Neural cell (in vitro differentiated cells): ENCODE data around the gene FGD5. TPM values are rescaled to one million over a fixed set of nuclear protein-coding genes. Genes with fewer than 3 reads are reported as not detected.

Source experiments
- H2AFZ ChIP-seq: fragments of 200-600, 300-800 bp; sonication (generic), shearing (Covaris generic); 2 replicates; pipeline ENCODE4 v1.6.0; 2014; ENCODE audit warnings: low read depth, mild to moderate bottlenecking, antibody characterized with exemption, low read length, moderate library complexity
- H3F3A ChIP-seq: fragments of 200-600 bp; shearing (Covaris generic); 2 replicates; pipeline ENCODE4 v1.6.1; 2016; ENCODE audit warnings: mild to moderate bottlenecking, moderate library complexity, mixed read lengths, antibody characterized with exemption, low read length; ENCODE audit not compliant: insufficient read depth, poor library complexity, severe bottlenecking
- H3K27ac ChIP-seq: fragments of 200-600, 300-800 bp; sonication (generic), shearing (Covaris generic); 2 replicates; pipeline ENCODE4 v1.5.1; 2014; ENCODE audit warnings: mild to moderate bottlenecking, low read length, moderate library complexity
- H3K27me3 ChIP-seq: fragments of 300-800, 200-600 bp; sonication (generic), shearing (Covaris generic); 2 replicates; pipeline ENCODE4 v1.6.0; 2014; ENCODE audit warnings: mild to moderate bottlenecking, low read depth, low read length, moderate library complexity; ENCODE audit not compliant: insufficient read depth
- H3K36me3 ChIP-seq: fragments of 300-800, 200-600 bp; sonication (generic), shearing (Covaris generic); 2 replicates; pipeline ENCODE4 v1.5.1; 2014; ENCODE audit warnings: mild to moderate bottlenecking, antibody characterized with exemption, low read length, moderate library complexity; ENCODE audit not compliant: insufficient read depth
- H3K4me2 ChIP-seq: fragments of 300-800, 200-600 bp; sonication (generic), shearing (Covaris generic); 2 replicates; pipeline ENCODE4 v1.6.0; 2014; ENCODE audit warnings: mild to moderate bottlenecking, low read length
- H3K4me3 ChIP-seq: fragments of 300-800, 200-600 bp; sonication (generic), shearing (Covaris generic); 2 replicates; pipeline ENCODE4 v1.5.1; 2014; ENCODE audit warnings: mild to moderate bottlenecking, low read length, moderate library complexity
- H3K79me2 ChIP-seq: fragments of 200-600 bp; shearing (Covaris generic); replicated peaks from 2 replicates; pipeline ENCODE4 v1.6.0; 2014; ENCODE audit warnings: mild to moderate bottlenecking, low read length, moderate library complexity; ENCODE audit not compliant: insufficient read depth
- H3K9ac ChIP-seq: fragments of 300-800, 200-600 bp; sonication (generic), shearing (Covaris generic); 2 replicates; pipeline ENCODE4 v1.6.1; 2016; ENCODE audit warnings: mild to moderate bottlenecking, low read length, mixed read lengths
- H3K9me2 ChIP-seq: fragments of 200-600 bp; shearing (Covaris generic); 2 replicates; pipeline ENCODE4 v1.6.1; 2016; ENCODE audit warnings: mild to moderate bottlenecking, low read length, mixed read lengths; ENCODE audit not compliant: insufficient read depth
- H3K9me3 ChIP-seq: fragments of 200-600, 300-800 bp; sonication (generic), shearing (Covaris generic); 2 replicates; pipeline ENCODE4 v1.6.1; 2016; ENCODE audit warnings: mild to moderate bottlenecking, mixed run types, low read length, moderate library complexity, mixed read lengths
- H4K20me1 ChIP-seq: fragments of 200-600 bp; shearing (Covaris generic); 2 replicates; pipeline ENCODE4 v1.6.1; 2016; ENCODE audit warnings: mild to moderate bottlenecking, mixed run types; ENCODE audit not compliant: insufficient read depth
- EP300 ChIP-seq: fragments of 450-650 bp; conservative IDR thresholded peaks from 2 replicates; pipeline ENCODE4 v1.6.1; 2014; ENCODE audit warnings: antibody characterized with exemption, mild to moderate bottlenecking, moderate library complexity; ENCODE audit not compliant: poor library complexity, severe bottlenecking
- EZH2 ChIP-seq: fragments of 200-600, 300-800 bp; shearing (Covaris generic), sonication (generic); IDR thresholded peaks from 2 replicates; pipeline ENCODE4 v1.6.1; 2014; ENCODE audit warnings: antibody characterized with exemption, low read length, borderline replicate concordance, mild to moderate bottlenecking; ENCODE audit not compliant: insufficient read depth, poor library complexity, severe bottlenecking
- MXI1 ChIP-seq: fragments of 450-650 bp; conservative IDR thresholded peaks from 2 replicates; pipeline ENCODE4 v1.6.1; 2014; ENCODE audit warnings: antibody characterized with exemption, mild to moderate bottlenecking; ENCODE audit not compliant: poor library complexity, severe bottlenecking
- POLR2AphosphoS5 ChIP-seq: IDR thresholded peaks from 2 replicates; pipeline ENCODE4 v1.6.1; 2012
- RAD21 ChIP-seq: fragments of 450-650 bp; conservative IDR thresholded peaks from 2 replicates; pipeline ENCODE4 v1.6.1; 2014; ENCODE audit warnings: antibody characterized with exemption, mild to moderate bottlenecking, moderate library complexity
- REST ChIP-seq: IDR thresholded peaks from 2 replicates; pipeline ENCODE4 v1.6.1; 2012; ENCODE audit warnings: borderline replicate concordance
- SMC3 ChIP-seq: fragments of 450-650 bp; conservative IDR thresholded peaks from 2 replicates; pipeline ENCODE4 v1.6.1; 2014; ENCODE audit warnings: antibody characterized with exemption, mild to moderate bottlenecking, moderate library complexity; ENCODE audit not compliant: poor library complexity
- TAF1 ChIP-seq: IDR thresholded peaks from 2 replicates; pipeline ENCODE4 v1.6.1; 2012; ENCODE audit warnings: low read depth
- polyA plus RNA-seq: library from polyadenylated mRNA; depleted of rRNA; stranded (reverse); fragments of >200 nt; gene quantifications from 2 replicates; pipeline ENCODE4 v1.2.3, GENCODE V29; 2014
- TF ChIP-seq, protein P1 (sequence below): fragments of 450-650 bp; IDR thresholded peaks from 2 replicates; pipeline ENCODE4 v1.5.1; 2014; ENCODE audit warnings: antibody characterized with exemption, mild to moderate bottlenecking, moderate library complexity; ENCODE audit not compliant: poor library complexity, severe bottlenecking

FGD5 gene
- polyA plus RNA-seq, 1 donor from 2014 or later = not detected

DNA sequence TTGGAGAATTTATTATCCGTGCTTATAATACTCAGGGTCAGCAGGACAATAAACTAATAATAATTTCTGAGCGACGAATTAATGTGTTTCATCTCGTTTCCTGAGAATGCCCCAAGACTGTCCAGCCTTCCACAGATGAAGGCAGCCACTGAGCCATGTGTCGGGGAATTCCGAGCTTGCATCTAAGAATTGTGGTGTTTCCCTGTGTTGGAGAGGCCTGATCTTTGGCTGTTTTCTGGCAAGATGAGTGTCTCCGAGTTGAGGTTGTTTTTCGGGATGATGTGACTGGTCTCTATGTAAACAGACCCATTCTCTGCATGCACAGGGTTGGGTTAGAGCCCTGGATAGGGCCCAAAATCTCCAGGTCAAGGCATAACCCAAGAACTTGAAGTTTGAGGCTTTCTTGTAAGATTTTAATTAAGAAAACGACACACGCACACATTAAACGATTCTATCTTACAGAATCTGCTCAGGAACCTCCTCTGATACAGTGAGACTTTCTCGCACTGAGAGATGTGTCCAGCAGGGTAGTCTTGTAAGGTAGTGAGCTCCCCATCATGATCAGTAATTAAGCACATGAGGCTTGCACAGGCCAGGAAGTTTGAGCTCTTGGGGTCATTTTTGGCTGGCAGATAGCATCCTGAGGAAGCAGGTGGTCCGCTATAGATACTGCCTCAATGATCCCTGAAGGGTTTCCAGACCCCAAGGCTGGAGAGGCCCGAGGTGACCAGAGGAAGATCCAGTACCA, 14.4 kb downstream of the FGD5 start:
- Histone ChIP-seq H3K27ac (no peak overlapping the region), H3K36me3 (no peaks in the 10 kb centered on the region), H3K4me3 (no peak overlapping the region), H3K9me3 (no peaks in the 10 kb centered on the region), H3K9me2 (no peaks in the 10 kb centered on the region), H3K27me3 (no peaks in the 10 kb centered on the region), H4K20me1 (no peaks in the 10 kb centered on the region), H3F3A (no peaks in the 10 kb centered on the region), H3K4me2 (no peak overlapping the region), H2AFZ (no peak overlapping the region), H3K9ac (no peak overlapping the region), H3K79me2 (no peaks in the 10 kb centered on the region)
- TF ChIP-seq TAF1 (no peak), RAD21 (no peak), MXI1 (no peak), POLR2AphosphoS5 (no peak), EP300 (no peak), REST (no peak), EZH2 (no peak), SMC3 (no peak)
- TF ChIP-seq, protein P1, sequence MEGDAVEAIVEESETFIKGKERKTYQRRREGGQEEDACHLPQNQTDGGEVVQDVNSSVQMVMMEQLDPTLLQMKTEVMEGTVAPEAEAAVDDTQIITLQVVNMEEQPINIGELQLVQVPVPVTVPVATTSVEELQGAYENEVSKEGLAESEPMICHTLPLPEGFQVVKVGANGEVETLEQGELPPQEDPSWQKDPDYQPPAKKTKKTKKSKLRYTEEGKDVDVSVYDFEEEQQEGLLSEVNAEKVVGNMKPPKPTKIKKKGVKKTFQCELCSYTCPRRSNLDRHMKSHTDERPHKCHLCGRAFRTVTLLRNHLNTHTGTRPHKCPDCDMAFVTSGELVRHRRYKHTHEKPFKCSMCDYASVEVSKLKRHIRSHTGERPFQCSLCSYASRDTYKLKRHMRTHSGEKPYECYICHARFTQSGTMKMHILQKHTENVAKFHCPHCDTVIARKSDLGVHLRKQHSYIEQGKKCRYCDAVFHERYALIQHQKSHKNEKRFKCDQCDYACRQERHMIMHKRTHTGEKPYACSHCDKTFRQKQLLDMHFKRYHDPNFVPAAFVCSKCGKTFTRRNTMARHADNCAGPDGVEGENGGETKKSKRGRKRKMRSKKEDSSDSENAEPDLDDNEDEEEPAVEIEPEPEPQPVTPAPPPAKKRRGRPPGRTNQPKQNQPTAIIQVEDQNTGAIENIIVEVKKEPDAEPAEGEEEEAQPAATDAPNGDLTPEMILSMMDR = no peak

GRCh38 chr3:14834121-14834520, 15.4 kb downstream of the FGD5 start:
- H3F3A ChIP-seq = no peaks in the 10 kb centered on the region
- TF ChIP-seq, protein P1 = no peak
- TF ChIP-seq REST = no peak
- TF ChIP-seq RAD21 = no peak
- TF ChIP-seq EZH2 = no peak
- TF ChIP-seq MXI1 = no peak
- no peak for TF ChIP-seq EP300
- no peak for TF ChIP-seq SMC3
- TF ChIP-seq POLR2AphosphoS5 = no peak
- no peaks in the 10 kb centered on the region for H3K79me2 ChIP-seq

More at GRCh38 chr3:14834121-14834520, 15.4 kb downstream of the FGD5 start:
- H3K36me3 ChIP-seq = no peaks in the 10 kb centered on the region
- H3K4me2 ChIP-seq = no peak overlapping the region
- H3K9me3 ChIP-seq = no peaks in the 10 kb centered on the region
- H3K9me2 ChIP-seq = no peaks in the 10 kb centered on the region
- H3K27ac ChIP-seq = no peak overlapping the region
- no peak overlapping the region for H2AFZ ChIP-seq
- H3K27me3 ChIP-seq = no peaks in the 10 kb centered on the region
- H3K4me3 ChIP-seq = no peak overlapping the region
- H3K9ac ChIP-seq = no peak overlapping the region
- no peaks in the 10 kb centered on the region for H4K20me1 ChIP-seq
